ENCODE results near the gene LSM14A. TPM values are rescaled to one million over a fixed set of nuclear protein-coding genes. Genes with fewer than 3 reads are reported as not detected.
A peak's percentile ranks its signal among the peaks of the same experiment; 100 is the strongest.
"Not testable (repeated sequence)": the region's sequence is repeated elsewhere in the genome, so short reads cannot be mapped to it uniquely, and the experiment has no call there.

The LSM14A gene
- total RNA-seq, 1 donor from 2014 or later = 94.4 TPM

DNA sequence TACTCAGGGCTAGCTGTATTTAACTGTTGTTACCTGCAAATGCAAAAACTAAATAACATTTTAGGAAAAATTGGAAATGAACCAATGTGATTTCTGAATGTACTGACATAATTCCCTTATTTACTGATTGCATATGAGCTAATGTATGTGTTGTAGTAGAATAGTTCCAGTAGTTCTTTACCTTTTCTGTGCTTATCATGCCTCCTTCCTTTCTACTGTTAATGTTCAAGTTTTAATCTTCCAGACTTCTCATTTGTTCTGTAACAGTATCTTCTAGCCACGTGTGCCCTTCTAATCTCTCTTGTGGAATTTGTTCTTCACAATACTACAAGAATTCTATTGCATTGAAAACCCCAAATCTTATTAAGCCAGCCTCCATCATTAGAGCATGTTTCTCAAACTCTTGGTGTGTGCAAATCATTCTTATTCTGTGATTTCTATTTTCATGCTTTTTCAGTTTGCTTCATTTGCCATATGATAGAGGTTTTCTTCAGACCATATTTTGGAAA lies 17.7 kb downstream of the LSM14A start:
- DNase-seq (ENCODE audit: low spot score) = no peak

DNA sequence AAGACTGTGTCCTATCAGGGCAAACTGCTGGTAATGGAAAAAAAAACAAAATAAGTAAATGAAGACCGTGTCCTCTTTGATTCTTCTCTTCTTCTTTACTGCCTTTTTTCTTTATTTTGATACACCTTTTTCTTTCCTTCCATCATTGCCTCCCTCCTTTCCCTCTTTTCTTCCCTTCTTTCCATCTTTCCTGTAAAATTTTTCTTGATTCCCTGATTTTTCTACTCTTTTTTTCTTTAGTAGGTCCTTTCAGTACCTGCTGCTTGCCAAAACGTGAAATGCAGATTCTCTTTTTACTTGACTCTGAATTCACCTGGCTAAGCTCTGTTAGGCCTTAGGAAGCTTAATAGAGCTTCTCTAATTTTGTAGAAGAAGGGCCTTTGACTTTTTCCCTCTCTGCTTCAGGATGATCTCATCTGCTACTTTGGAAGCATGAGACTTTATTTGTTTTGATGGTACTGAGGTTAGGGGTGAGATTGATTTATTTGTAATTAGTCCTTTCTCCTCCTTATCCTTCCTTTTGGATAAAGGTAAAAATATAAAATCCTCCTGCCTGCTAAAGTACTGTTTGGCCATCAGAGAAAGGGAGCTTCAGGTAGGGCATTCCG lies 19.2 kb downstream of the LSM14A start:
- no peak for DNase-seq (ENCODE audit: low spot score)

DNA sequence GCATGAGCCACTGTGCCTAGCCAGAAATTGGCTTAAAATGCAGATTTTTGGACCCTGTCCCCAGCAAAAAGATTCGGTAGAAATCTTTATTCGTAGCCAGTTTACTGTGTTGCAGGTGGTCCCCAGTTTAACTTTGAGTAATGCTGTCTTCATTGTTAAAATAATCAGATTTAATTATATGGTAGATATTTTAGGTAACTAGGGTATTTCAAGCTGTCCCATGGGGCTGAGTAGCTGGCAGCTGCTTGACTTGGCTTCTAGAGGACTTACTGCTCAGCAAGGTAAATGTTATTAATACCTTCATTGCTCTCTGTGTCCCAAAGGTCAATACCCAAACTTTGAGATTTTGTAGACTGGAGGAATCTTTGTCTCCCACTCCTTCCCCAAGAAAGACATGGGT lies 21.1 kb downstream of the LSM14A start:
- DNase-seq (ENCODE audit: low spot score) = no peak

DNA sequence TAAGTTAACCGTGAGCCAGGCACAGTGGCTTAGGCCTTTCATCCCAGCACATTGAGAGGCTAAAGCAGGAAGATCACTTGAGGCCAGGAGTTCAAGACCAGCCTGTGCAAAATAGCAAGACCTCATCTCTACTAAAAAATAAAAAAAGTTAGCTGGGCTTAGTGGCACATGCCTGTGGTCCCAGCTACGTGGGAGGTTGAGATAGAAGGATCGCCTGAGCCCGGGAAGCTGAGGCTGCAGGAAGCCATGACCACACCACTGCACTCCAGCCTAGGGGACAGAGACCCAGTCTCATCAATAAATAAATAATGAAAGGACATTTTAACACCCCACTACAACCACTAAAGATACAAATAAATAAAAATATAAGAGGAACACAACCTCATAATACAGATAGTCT lies 21.6 kb downstream of the LSM14A start:
- no peak for DNase-seq (ENCODE audit: low spot score)

DNA sequence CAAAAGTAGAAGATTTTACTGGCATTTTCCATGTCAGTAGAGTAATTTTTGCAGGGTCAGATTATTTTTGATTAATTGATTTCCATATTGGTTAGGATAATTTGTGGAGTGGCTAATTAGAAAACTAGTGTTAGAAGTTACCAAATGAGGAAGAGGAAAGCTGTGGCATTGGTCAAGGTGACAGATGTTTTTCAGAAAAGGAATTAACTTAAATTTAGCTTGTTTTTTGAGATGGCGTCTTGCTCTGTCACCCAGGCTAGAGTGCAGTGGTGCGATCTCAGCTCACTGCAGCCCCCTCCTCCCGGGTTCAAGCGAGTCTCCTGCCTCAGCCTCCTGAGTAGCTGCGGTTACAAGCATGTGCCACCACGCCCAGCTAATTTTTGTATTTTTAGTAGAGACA lies 28.8 kb downstream of the LSM14A start:
- DNase-seq (ENCODE audit: low spot score) = no peak

DNA sequence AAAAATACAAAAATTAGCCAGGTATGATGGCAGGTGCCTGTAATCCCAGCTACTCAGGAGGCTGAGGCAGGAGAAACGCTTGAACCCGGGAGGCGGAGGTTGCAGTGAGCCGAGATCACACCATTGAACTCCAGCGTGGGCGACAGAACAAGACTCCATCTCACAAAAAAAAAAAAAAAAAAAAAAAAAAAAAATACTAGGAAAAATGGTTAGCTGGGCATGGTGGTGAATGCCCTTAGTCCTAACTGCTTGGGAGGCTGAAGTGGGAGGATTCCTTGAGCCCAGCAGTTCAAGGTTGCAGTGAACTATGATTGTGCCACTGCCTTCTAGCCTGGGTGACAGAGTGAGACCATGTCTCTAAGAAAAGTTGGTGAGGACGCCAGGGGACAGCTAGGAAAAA lies 33.0 kb downstream of the LSM14A start:
- DNase-seq (ENCODE audit: low spot score) = not testable (repeated sequence)

DNA sequence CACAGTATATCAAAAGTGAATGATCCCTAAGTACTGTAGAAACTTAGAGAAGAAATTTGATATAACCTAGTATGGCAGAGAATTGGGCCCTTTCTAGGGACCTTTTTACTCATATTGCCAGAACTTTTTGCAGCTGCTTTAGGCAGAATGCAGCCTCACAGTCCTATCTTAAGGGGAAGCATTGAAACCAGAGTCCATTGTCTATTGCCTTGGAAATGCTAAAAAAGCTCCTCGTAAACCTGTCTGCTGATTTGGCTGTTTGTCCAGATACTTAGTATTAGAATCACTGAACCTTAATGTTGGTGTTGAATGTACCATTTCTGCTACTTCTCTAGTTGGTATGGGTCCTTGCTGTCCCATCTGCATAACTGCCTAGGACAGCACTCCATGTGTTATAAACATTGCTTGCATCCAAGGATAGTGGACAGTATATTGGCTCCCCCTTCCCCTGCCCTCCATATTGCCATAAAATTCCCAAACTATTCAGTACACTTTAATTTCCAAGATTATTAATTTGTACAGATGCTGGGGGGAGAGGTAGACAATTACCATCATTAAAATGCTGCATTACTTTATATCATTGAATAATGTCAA lies 36.1 kb downstream of the LSM14A start:
- no peak for DNase-seq (ENCODE audit: low spot score)

DNA sequence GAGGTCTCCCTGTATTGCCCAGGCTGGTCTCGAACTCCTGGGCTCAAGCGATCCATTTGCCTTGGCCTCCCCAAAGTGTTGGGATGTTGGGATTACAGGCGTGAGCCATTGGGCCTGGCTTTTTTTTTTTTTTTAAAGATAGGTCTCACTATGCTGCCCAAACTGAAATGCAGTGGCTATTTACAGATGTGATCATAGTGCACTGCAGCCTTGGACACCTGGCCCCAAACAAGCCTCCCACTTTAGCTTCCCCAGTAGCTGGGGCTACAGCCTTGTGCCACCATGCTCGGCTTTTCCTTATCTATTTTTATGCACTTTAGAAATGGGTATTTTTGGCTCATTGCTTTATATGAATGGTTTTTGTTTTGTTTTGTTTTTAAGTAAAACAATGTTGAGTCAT lies 37.4 kb downstream of the LSM14A start:
- DNase-seq (ENCODE audit: low spot score) = no peak

DNA sequence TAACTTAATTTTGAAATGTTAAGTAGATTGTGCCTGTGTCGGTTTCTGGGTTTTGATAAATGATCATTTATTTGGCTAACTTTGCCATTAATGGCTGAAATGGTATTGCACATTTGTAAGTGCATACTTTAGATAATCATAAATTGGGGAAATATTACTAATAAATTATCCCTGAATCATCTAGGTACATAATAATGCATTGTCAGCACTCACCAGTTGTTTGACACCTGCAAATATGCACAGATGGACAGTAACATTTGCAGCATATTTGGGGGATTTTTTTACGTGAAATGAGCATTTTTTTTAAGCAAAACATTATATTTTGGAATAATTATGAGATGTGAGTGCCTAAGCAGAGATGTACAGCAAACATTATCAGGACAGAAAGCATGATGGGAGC lies 41.0 kb downstream of the LSM14A start:
- no peak for DNase-seq (ENCODE audit: low spot score)

DNA sequence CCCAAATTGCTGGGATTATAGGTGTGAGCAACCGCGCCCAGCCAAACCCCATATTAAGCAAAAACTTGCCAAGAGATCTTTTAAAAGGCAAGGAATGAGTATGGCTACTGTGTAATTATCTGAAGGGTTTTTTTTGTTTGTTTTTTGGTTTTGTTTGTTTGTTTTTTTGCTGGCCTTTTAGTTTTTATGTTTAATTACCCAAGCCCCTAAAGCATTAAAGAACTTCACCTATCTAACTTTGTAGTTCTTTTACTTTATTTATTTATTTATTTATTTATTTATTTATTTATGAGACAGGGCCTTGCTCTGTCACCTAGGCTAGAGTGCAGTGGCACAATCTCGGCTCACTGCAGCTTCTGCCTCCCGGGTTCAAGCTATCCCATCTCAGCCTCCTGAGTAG lies 41.7 kb downstream of the LSM14A start:
- no peak for DNase-seq (ENCODE audit: low spot score)

DNA sequence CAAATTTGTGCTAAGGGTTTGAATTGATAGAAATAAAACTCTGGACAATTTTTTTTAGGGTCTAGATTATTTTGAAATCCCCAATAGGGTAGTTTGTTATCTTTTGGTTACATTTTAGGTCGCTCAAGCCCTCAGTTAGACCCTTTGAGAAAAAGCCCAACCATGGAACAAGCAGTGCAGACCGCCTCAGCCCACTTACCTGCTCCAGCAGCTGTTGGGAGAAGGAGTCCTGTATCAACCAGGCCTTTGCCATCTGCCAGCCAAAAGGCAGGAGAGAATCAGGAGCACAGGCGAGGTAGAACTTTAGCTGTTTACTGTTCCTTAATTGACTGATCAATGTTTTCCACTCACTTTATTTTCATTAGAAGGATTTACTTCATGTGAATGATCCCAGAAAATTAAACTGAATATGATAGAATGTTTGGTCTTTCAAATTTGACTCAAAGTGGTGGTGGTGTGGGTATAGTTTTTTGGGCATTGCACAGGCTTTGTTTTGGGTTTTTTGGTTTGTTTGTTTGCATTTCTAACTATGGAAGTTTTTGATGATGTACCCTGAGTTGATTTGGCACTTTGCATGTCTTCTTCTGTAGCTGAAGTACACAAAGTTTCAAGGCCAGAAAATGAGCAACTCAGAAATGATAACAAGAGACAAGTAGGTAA lies 42.8 kb downstream of the LSM14A start:
- DNase-seq (ENCODE audit: low spot score) = no peak

DNA sequence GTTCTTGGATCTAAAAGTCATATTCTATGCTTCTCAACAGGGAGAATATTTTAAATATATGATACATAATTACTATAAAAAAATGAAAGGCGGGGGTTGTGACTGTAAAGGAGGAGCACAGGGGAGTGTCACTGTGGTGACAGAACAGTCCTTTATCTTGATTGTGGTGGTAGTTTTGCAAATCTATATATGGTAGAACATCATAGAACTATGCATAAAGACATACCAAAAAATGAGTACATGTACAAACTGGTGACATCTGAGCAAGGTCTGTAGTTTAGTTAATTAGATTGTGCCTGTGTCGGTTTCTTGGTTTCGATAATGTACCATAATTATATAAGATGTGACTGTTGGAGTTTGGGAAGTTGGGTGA lies 43.3 kb downstream of the LSM14A start:
- DNase-seq (ENCODE audit: low spot score) = no peak

DNA sequence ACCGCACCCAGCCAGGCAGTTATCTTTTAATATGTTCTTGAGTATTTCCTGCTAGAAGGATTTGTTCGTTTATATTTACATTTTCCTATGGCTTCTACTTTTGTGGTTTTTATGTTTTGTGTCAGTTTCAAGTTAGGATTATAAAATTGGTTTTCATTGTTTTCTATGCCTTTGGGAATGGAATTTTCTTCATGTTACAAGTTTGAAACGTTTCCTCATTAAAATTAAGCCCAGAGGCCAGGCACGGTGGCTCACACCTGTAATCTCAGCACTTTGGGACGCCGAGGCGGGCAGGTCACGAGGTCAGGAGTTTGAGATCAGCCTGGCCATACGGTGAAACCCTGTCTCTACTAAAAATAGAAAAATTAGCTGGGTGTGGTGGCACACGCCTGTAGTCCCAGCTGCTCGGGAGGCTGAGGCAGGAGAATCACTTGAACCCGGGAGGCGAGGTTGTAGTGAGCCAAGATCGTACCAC lies 44.5 kb downstream of the LSM14A start:
- DNase-seq (ENCODE audit: low spot score) = not testable (repeated sequence)

DNA sequence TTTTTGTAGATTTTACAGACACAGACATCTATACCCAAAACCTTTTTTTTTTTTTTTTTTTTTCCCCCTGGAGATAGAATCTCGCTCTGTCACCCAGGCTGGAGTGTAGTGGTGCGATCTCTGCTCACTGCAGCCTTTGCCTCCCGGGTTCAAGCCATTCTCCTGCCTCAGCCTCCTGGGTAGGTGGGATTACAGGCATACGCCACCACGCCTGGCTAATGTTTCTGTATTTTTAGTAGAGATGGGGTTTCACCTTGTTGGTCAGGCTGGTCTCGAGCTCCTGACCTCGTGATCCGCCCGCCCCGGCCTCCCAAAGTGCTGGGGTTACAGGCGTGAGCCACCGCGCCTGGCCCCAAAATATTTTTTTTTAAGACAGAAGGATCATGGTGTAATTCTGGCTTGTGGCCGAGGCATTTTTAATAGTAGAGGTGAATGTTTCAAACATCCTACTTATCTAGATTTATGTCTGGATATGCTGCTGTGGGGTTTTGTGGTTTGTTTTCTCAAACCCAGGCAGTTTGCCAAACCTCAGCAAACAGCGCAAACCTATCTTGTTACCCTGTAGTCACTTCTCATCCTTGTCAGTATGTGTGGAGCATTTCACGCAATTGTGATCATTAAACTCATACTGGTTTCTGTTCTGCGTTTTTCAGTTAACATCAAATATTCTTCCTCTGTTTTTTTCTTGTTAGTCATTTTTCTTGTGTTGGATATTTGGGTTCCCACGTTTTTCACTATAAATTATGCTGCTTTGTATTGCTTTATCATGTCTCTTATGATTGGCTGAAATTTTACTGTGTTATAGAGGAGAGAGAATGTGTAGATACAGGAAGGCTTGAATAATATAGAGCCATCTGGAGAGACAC lies 45.9 kb downstream of the LSM14A start:
- DNase-seq (ENCODE audit: low spot score) = peak; percentile 25

DNA sequence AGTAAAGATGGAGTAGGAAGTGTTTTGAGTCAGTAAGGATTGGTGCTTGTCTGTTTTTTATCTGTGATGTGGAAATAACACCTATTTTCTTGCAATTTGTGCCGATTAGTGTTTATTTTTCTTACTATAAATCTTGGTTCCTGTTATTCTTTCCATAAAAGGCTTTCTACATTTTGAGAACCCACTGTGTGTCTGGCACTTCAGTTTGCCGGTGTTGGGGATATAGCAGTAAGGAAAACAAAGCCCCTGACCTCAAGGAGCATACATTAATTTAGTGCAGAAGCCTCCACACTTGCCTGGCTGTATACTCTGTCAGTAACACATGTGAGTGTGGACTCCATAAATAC lies 46.5 kb downstream of the LSM14A start:
- DNase-seq (ENCODE audit: low spot score) = no peak

DNA sequence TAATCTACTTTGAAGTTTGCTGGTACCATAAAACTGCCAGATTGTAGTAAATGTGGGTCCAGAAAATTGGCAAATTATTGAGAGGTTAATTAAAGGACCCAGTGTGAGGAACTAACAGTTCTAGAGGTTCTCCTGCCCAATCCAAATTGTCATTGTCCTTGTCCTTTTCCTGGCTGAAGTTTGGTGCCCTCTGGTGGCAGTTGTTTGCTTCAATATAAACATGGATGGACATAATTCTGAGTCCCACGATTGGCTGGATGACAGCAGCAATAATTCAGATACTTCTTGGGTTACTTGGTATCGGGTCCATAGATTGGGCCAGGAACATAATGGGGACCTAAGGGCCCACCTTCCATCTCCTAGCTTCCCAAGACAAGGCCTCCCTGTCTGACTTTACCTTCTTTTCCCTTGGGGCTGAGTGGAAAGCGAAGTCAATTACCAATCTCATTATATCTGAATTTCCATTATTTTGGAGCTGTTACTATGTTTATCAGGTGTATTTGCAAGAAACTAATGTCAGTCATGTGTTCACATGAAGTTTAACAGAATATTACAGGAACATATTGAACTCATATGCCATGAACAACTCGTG lies 48.3 kb downstream of the LSM14A start:
- DNase-seq (ENCODE audit: low spot score) = peak; percentile 55

DNA sequence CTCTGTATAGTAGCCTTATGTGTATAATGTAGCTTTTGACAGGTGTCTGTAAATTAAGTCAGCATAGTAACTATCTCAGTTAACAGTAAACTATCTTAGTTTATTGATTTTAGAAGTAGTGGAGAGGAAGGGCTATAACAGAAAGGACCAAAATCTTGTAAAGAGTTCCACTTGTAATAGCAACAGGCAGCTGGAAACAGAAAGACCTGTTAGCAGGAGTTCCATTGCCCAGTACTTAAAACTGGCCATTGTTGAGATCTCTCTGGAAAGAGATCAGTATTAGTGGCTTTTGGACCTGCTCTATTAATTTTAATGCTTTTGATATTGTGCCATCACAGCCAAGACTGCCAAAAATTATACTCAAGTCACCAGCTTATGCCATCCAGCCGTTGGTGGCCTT lies 50.1 kb downstream of the LSM14A start:
- no peak for DNase-seq (ENCODE audit: low spot score)

DNA sequence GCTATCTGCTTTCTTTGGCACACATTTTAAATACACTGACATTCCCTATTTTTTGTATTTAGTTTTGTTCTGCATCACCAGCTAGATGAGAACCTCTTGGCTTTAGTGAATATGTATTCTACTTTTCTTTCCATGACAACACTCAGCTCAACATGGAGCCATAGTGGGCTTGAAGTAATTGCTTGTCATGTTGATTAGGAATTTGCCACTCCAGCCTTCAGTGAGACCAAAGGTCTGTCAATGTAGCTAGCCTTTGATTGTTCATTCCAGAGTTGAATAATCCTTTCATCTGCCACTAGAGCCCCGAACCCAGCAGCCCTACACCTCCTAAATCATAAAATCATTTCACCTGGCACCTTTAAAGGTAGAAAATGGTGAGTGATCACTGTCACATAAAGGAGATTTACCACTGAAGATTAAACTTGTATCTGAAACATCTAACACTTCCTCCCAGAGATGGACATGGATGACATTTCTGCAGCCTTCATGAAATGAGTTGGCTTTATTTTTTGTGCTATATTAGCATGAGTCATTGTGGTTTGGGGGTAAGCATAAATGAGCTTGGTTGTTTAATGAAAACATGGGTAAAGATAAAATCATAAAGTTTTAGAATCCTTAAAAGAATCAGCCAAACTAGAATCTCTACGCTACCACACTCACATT lies 52.8 kb downstream of the LSM14A start:
- DNase-seq (ENCODE audit: low spot score) = no peak

DNA sequence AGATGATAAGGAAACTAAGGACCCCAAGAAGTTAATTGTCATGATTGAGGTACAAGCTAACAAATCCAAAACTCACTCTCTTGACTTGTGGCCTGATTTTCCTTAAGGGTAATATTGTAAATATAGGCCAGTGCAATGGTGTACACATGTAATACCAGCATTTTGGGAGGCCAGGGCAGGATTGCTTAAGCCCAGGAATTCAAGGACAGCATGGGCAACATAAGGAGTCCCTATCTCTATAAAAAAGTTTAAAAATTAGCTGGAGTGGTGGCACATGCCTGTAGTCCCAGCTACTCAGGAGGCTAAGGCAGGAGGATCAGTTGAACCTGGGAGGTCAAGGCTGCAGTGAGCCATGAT lies 53.3 kb downstream of the LSM14A start:
- no peak for DNase-seq (ENCODE audit: low spot score)

DNA sequence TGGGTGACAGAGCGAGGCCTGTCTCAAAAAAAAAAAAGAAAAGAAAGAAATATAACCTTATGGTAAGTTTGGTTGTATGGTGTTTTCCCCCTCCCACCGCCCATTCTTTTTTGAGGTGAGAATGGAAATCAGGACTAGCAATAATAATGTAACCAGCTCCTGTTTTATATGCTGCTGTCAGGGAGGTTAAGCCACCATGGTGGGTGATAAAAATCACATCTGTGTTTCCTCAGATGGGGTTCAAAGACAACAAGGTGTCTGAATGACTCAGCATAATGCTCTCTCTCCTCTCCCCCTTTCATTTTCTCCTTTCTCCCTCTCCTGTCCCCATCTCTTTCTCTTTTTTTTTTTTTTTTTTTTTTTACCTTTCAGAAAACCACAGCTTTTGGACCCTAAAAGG lies 53.7 kb downstream of the LSM14A start:
- no peak for DNase-seq (ENCODE audit: low spot score)

DNA sequence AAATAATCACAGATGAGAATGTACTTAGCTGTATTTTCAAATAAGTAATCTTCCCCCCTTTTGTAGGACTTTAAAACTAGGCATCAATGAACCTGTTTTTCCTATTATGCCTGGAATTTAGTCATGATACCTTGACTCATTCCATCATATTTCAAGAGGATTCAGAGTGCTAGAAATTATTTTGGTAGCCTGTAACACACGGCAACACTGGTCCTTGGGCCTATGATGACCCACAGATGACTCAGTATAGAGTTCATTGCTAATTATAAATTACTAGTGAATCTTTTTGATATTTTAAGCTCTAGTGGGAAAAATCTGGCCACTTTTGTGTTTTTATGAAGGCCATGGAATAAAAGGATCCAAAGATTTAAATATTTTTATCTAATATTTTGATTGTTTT lies 56.0 kb downstream of the LSM14A start:
- DNase-seq (ENCODE audit: low spot score) = no peak

All from umbilical cord (tissue), 2 donors.